Measurements from ENCODE around the gene MPZL2.

Gene MPZL2

GRCh38 chr11:118287006-118287405 lies 22.9 kb upstream of the MPZL2 start:
- intact Hi-C loops (cut with DNase I), result no loop called here

GRCh38 chr11:118286545-118286944 lies 22.4 kb upstream of the MPZL2 start:
- intact Hi-C loops (cut with DNase I), result no loop called here
- no peak for DNase-seq

More at GRCh38 chr11:118287006-118287405, 22.9 kb upstream of the MPZL2 start:
- DNase-seq, result no peak

GRCh38 chr11:118283756-118284350 lies 19.8 kb upstream of the MPZL2 start:
- no peak for DNase-seq
- intact Hi-C loops (cut with DNase I), result no loop called here

- no peak for DNase-seq
- intact Hi-C loops (cut with DNase I), result no loop called here
These were observed 19.0 kb upstream of the MPZL2 start for GRCh38 chr11:118283037-118283636.

- intact Hi-C loops (cut with DNase I), result no loop called here
- DNase-seq, result no peak
These were observed 18.5 kb upstream of the MPZL2 start for GRCh38 chr11:118282606-118283005.

- no peak for DNase-seq
- intact Hi-C loops (cut with DNase I), result no loop called here
These were observed 17.2 kb upstream of the MPZL2 start for GRCh38 chr11:118281284-118281683.

GRCh38 chr11:118277312-118277711 lies 13.2 kb upstream of the MPZL2 start:
- DNase-seq, result no peak
- intact Hi-C loops (cut with DNase I), result no loop called here

- DNase-seq, result no peak
- intact Hi-C loops (cut with DNase I), result no loop called here
These were observed 12.3 kb upstream of the MPZL2 start for GRCh38 chr11:118276422-118276821.

GRCh38 chr11:118275176-118275575 lies 11.1 kb upstream of the MPZL2 start:
- no peak for DNase-seq
- intact Hi-C loops (cut with DNase I), result no loop called here

GRCh38 chr11:118274186-118274585 lies 10.1 kb upstream of the MPZL2 start:
- DNase-seq, result no peak
- intact Hi-C loops (cut with DNase I), result no loop called here

- intact Hi-C loops (cut with DNase I), result no loop called here
These were observed 7.9 kb upstream of the MPZL2 start for GRCh38 chr11:118272001-118272400.

GRCh38 chr11:118267486-118267885 lies 3.4 kb upstream of the MPZL2 start:
- intact Hi-C loops (cut with DNase I), result no loop called here
- no peak for DNase-seq

More at GRCh38 chr11:118272001-118272400, 7.9 kb upstream of the MPZL2 start:
- DNase-seq, result no peak

GRCh38 chr11:118265954-118266353 lies 1.9 kb upstream of the MPZL2 start:
- intact Hi-C loops (cut with DNase I), result no loop called here
- no peak for DNase-seq

GRCh38 chr11:118264569-118265465 lies 720 bp upstream of the MPZL2 start:
- DNase-seq, result no peak
- intact Hi-C loops (cut with DNase I), result no loop called here

- no peak for DNase-seq
- intact Hi-C loops (cut with DNase I), result no loop called here
These were observed 985 bp downstream of the MPZL2 start for GRCh38 chr11:118263112-118263511.

GRCh38 chr11:118260353-118260752 lies 3.7 kb downstream of the MPZL2 start:
- no peak for DNase-seq
- intact Hi-C loops (cut with DNase I), result no loop called here

GRCh38 chr11:118259138-118259537 lies 5.0 kb downstream of the MPZL2 start:
- intact Hi-C loops (cut with DNase I), result no loop called here
- no peak for DNase-seq

- intact Hi-C loops (cut with DNase I), result no loop called here
- DNase-seq, result no peak
These were observed 5.7 kb downstream of the MPZL2 start for GRCh38 chr11:118258410-118258809.

- intact Hi-C loops (cut with DNase I), result no loop called here
- DNase-seq, result no peak
These were observed 11.4 kb downstream of the MPZL2 start for GRCh38 chr11:118252688-118253087.
